ENCODE measurements around the gene MT1M.
A peak's percentile ranks its signal among the peaks of the same experiment; 100 is the strongest.

The MT1M gene

GRCh38 chr16:56679078-56679730 is 46.7 kb downstream of the MT1M start:
- no peak for DNase-seq

DNA sequence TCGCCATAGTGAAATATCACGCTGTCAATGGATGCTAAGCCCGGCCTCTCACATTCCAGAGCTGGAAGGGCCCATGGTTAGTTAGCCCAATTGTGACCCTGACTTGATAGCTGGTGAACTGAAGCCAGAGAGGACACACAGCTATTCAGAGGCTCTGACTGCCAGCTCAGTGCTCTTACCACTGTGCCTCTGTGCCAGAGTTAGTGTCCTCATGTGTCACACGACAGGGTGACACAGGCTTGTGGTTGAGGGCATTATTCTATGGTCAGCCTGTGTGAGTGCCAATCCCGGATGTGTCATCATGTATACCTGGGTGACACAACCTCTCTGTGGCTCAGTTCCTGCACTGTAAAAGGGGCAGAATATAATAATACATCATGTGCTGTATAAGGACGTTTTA is 47.4 kb downstream of the MT1M start:
- DNase-seq: no peak

DNA sequence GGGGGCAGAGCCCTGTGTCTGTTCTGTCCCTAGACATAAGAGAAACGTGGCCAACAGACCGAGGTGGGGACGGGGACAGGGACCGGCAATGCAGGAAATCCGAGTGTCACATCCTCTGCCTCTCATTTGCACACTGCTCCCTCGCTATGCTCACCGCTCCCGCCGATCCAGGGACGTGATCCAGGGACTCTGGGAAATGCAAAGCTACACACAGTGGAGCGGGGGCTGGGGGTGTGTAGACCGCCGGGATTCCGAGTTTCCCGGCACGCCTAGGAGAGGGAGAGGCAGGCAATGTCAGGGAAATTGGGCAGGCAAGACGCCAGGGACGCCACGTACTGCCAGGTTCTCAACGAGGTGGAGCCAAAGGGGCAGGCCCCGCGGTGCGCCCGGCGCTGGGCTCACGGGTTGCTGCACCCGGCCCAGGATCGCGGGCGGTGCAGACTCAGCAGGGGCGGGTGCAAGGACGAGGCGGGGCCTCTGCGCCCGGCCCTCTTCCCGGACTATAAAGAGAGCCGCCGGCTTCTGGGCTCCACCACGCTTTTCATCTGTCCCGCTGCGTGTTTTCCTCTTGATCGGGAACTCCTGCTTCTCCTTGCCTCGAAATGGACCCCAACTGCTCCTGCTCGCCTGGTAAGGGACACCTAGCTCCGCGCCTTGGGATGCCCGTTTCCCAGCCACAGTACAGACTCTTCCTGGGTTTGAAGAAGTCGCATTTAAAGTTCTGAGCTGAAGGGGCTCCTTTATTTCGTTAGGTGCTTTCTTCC is 49.7 kb downstream of the MT1M start, which contains the start of gene MT1X:
Gene MT1X (plus strand): TSS at position 532 of the 764 bp plus-strand sequence. CDS start 71 bp downstream, at position 603.
- peak; percentile 81 to 88 for DNase-seq

DNA sequence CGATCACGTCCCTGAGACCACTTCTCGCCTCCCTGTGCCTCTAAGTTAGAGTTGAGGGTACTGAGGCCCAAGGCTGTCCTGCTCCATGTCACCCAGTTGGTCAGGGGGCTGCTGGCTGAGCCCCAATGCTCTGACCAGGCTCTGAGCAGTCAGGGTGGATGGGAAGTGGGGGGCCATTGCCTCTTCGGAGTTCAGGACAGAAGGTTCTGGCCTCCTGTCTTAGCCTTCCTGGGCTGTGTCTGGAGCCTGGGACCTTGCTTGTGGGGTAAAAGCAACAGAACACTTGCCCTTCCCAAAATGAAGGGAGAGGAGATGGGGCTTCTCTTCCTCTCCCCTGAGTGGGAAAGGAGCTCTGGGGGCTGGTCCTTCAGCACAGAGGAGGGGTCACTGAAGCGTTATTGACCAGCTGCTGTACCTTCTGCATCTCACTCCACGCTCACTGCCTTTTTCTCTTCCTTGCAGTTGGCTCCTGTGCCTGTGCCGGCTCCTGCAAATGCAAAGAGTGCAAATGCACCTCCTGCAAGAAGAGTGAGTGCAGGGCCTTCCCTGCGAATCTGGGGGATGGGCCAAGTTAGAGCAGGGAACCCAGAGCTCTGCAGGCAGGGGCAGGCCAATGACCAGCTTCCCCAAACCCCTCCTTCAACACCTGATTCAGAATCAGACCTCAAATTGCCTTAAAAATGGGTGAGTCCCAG is 50.4 kb downstream of the MT1M start:
- DNase-seq: no peak

All from SHP77 (cell line).